ENCODE measurements around the gene SUGT1. TPM values are rescaled to one million over a fixed set of nuclear protein-coding genes. Genes with fewer than 3 reads are reported as not detected.

Gene SUGT1
- total RNA-seq, 3 donors from 2014 or later = 41.3 to 57.7 (median 44.6) TPM

DNA sequence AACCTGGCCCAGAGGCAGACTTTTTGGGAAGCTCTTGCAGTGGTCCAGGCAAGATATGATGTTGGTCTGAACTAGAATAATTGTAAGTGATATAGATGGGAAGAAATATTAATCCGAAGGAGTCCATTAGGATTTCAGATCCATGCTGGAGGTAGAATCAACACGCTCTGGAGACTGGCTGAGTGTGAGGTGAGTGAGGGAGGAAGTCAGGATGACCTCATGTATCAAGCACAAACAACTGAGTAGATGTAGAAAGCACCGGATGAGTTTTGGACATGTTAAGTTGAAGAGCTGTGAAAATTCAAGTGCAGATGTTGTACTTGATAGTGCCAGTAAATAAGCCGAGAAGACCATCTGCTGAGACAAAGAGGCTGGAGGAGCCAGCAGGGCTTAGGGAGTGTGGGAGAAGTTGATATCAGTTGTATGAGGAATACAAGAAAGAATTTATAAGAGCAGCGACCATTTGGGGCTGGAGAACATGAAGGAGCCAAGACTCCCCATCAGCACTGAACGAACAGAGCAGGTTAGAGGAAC lies 92.3 kb downstream of the SUGT1 start:
- no peak for DNase-seq
- H3K4me3 ChIP-seq = no peak overlapping the region
- H3K36me3 ChIP-seq (ENCODE audit: low read depth) = no peaks in the 10 kb centered on the region
- no peaks in the 10 kb centered on the region for H3K4me1 ChIP-seq (ENCODE audit: low read depth)
- no peak for ATAC-seq
- no peaks in the 10 kb centered on the region for H3K9me3 ChIP-seq
- intact Hi-C loops (cut with DNase I, micrococcal nuclease) = no loop called here
- TF ChIP-seq, protein P1, sequence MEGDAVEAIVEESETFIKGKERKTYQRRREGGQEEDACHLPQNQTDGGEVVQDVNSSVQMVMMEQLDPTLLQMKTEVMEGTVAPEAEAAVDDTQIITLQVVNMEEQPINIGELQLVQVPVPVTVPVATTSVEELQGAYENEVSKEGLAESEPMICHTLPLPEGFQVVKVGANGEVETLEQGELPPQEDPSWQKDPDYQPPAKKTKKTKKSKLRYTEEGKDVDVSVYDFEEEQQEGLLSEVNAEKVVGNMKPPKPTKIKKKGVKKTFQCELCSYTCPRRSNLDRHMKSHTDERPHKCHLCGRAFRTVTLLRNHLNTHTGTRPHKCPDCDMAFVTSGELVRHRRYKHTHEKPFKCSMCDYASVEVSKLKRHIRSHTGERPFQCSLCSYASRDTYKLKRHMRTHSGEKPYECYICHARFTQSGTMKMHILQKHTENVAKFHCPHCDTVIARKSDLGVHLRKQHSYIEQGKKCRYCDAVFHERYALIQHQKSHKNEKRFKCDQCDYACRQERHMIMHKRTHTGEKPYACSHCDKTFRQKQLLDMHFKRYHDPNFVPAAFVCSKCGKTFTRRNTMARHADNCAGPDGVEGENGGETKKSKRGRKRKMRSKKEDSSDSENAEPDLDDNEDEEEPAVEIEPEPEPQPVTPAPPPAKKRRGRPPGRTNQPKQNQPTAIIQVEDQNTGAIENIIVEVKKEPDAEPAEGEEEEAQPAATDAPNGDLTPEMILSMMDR (IDR thresholded peaks at IDR 0.05) = no peak

DNA sequence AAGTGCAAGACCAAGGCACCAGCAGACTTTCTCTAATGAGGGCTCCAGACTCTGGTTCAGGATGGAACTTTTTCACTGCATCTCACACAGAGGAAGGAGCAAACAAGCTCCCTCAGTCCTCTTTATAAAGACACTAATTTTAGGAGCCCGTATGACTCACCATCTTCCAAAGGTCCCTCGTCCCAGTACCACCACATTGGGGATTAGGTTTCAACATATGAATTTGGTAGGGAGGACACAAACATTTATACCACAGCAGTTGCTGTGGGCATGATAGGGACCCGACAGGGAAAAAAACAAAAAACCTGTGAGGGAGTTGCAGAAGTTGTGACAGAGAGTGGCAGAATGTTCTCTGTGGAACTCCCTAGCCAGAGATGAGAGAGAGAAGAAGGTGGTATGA lies 93.5 kb downstream of the SUGT1 start:
- TF ChIP-seq, protein P1 (IDR thresholded peaks at IDR 0.05) = no peak
- DNase-seq (no peak), ATAC-seq (no peak)
- Histone ChIP-seq H3K4me3 (no peak overlapping the region), H3K9me3 (no peaks in the 10 kb centered on the region), H3K4me1 (ENCODE audit: low read depth) (no peaks in the 10 kb centered on the region), H3K36me3 (ENCODE audit: low read depth) (no peaks in the 10 kb centered on the region)
- intact Hi-C loops (cut with DNase I, micrococcal nuclease) = no loop called here

DNA sequence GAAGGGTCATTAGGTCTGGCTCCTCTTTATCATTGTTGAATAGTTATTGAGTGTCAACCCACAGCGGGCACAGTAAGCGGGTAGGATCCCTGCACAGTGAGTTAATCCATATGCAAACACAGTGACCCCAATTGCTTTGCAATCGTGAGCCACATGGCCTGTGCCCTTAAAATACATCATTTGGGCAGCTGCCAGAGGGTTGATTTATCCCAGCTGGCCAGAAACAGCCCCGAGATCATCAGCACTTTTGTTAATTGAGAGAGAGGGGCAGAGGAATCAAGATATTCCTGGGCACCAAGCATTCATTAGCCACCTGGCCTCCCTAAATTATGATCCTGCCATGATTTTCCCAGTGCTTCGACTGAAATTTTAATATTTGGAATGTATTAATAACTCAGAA lies 96.8 kb downstream of the SUGT1 start:
- H3K36me3 ChIP-seq (ENCODE audit: low read depth) = no peaks in the 10 kb centered on the region
- no peak overlapping the region for H3K4me3 ChIP-seq
- H3K9me3 ChIP-seq = no peaks in the 10 kb centered on the region
- no peak for DNase-seq
- intact Hi-C loops (cut with DNase I, micrococcal nuclease) = no loop called here
- no peaks in the 10 kb centered on the region for H3K4me1 ChIP-seq (ENCODE audit: low read depth)
- TF ChIP-seq, protein P1 (IDR thresholded peaks at IDR 0.05) = no peak
- ATAC-seq = no peak

Other genes starting within 250 kb of the SUGT1 start
- gene THSD1, start 246.7 kb upstream of the SUGT1 start, total RNA-seq = 1 to 10 TPM; 1.2 to 3.2 (median 2.0) TPM
- gene VPS36, start 202.2 kb upstream of the SUGT1 start, total RNA-seq = 10 to 100 TPM; 44.3 to 71.3 (median 58.1) TPM
- 10 to 100 TPM in 1 of 3 donors, 1 to 10 TPM in 2; 5.7 to 18.8 (median 9.8) TPM for gene CKAP2, start 197.4 kb upstream of the SUGT1 start, total RNA-seq
- 1 to 10 TPM; 4.5 to 5.2 (median 5.0) TPM for gene HNRNPA1L2, start 10.4 kb upstream of the SUGT1 start, total RNA-seq
- under 1 TPM in 1 of 3 donors, not detected in 2; 0.26 TPM for gene CNMD, start 87.0 kb downstream of the SUGT1 start, total RNA-seq
- under 1 TPM; 0.12 to 0.38 (median 0.17) TPM for gene PCDH8, start 195.8 kb downstream of the SUGT1 start, total RNA-seq

Measured in mucosa of descending colon (tissue), 3 donors.